Endothelial cell of umbilical vein (primary cell): Measurements from ENCODE around the gene SLC25A53.

Experiments used
- CTCF ChIP-seq, 2 donors: IDR thresholded peaks; 1 replicate in 1 of 2; 2 replicates in 1 of 2; pipeline ENCODE4 v1.5.1; 2011; ENCODE audit warnings: low read length in 2 of 2, mild to moderate bottlenecking in 2 of 2, moderate library complexity in 2 of 2, control low read depth in 1 of 2, inconsistent platforms in 1 of 2, low read depth in 1 of 2; ENCODE audit not compliant: insufficient read depth in 1 of 2; ENCODE audit errors: extremely low read depth in 1 of 2
- EZH2 ChIP-seq: IDR thresholded peaks from 2 replicates; pipeline ENCODE4 v1.6.1; 2012; ENCODE audit warnings: borderline replicate concordance, low read depth, mild to moderate bottlenecking, moderate library complexity, low read length, inconsistent platforms; ENCODE audit not compliant: severe bottlenecking
- FOS ChIP-seq: IDR thresholded peaks from 2 replicates; pipeline ENCODE4 v1.6.1; 2011; ENCODE audit warnings: mild to moderate bottlenecking, low read length, moderate library complexity, borderline replicate concordance; ENCODE audit not compliant: insufficient read depth
- GATA2 ChIP-seq: IDR thresholded peaks from 2 replicates; pipeline ENCODE4 v1.7.0; 2011; ENCODE audit warnings: low read depth, mild to moderate bottlenecking, moderate library complexity, mixed read lengths, low read length; ENCODE audit not compliant: insufficient read length, insufficient read depth
- JUN ChIP-seq: IDR thresholded peaks from 2 replicates; pipeline ENCODE4 v1.6.1; 2011; ENCODE audit warnings: borderline replicate concordance, low read depth; ENCODE audit not compliant: insufficient read length, insufficient read depth
- MAX ChIP-seq: IDR thresholded peaks from 2 replicates; pipeline ENCODE4 v1.6.1; 2011; ENCODE audit not compliant: insufficient read depth, insufficient read length
- MYC ChIP-seq: IDR thresholded peaks from one replicate; pipeline ENCODE4 v1.6.1; 2011; ENCODE audit warnings: mild to moderate bottlenecking, low read depth, low read length
- POLR2A ChIP-seq: IDR thresholded peaks from 2 replicates; pipeline ENCODE4 v1.6.1; 2012; ENCODE audit warnings: low read depth, mild to moderate bottlenecking, control low read depth, low read length
- POLR2AphosphoS5 ChIP-seq: IDR thresholded peaks from 2 replicates; pipeline ENCODE4 v1.6.1; 2012; ENCODE audit warnings: low read depth, mild to moderate bottlenecking, control low read depth, low read length, moderate library complexity; ENCODE audit not compliant: insufficient read depth

GRCh38 chrX:104135677-104136076 lies 21.1 kb downstream of the SLC25A53 start:
- no peak for TF ChIP-seq EZH2
- TF ChIP-seq POLR2A, result no peak
- TF ChIP-seq POLR2AphosphoS5, result no peak
- TF ChIP-seq CTCF (IDR thresholded peaks at IDR 0.05; ENCODE audit: extremely low read depth in 1 of 2, insufficient read depth in 1 of 2, low read depth in 1 of 2, low read length in 2 of 2), result no peak
- TF ChIP-seq MYC, result no peak
- no peak for TF ChIP-seq MAX
- no peak for TF ChIP-seq GATA2
- no peak for TF ChIP-seq JUN
- TF ChIP-seq FOS, result no peak
